ENCODE data around the gene KCNMB1. TPM values are rescaled to one million over a fixed set of nuclear protein-coding genes. Genes with fewer than 3 reads are reported as not detected.

Gene KCNMB1
- total RNA-seq, 4 donors from 2014 or later, result 0.22 to 1.8 (median 1.1) TPM

- no peaks in the 10 kb centered on the region for H3K36me3 ChIP-seq
- H3K9me3 ChIP-seq, result no peaks in the 10 kb centered on the region
- no peak for DNase-seq (ENCODE audit: low spot score in 2 of 2)
- peaks cover 0 to 4% (median 0%) of the 10 kb centered on the region in 4 donors for H3K4me1 ChIP-seq
- TF ChIP-seq, protein P1, sequence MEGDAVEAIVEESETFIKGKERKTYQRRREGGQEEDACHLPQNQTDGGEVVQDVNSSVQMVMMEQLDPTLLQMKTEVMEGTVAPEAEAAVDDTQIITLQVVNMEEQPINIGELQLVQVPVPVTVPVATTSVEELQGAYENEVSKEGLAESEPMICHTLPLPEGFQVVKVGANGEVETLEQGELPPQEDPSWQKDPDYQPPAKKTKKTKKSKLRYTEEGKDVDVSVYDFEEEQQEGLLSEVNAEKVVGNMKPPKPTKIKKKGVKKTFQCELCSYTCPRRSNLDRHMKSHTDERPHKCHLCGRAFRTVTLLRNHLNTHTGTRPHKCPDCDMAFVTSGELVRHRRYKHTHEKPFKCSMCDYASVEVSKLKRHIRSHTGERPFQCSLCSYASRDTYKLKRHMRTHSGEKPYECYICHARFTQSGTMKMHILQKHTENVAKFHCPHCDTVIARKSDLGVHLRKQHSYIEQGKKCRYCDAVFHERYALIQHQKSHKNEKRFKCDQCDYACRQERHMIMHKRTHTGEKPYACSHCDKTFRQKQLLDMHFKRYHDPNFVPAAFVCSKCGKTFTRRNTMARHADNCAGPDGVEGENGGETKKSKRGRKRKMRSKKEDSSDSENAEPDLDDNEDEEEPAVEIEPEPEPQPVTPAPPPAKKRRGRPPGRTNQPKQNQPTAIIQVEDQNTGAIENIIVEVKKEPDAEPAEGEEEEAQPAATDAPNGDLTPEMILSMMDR (IDR thresholded peaks at IDR 0.05), result no peak
- TF ChIP-seq EP300 (IDR thresholded peaks at IDR 0.05), result no peak
- TF ChIP-seq POLR2A (IDR thresholded peaks at IDR 0.05), result no peak
- H3K4me3 ChIP-seq, result no peak overlapping the region
- H3K27ac ChIP-seq, result no peak overlapping the region
- no peaks in the 10 kb centered on the region for H3K27me3 ChIP-seq
- WGBS, 2 donors, result 91 to 94% methylated on average over 2 of the region's 2 CpGs
Measured at GRCh38 chr5:170410401-170410800, 21.2 kb upstream of the KCNMB1 start.

DNA sequence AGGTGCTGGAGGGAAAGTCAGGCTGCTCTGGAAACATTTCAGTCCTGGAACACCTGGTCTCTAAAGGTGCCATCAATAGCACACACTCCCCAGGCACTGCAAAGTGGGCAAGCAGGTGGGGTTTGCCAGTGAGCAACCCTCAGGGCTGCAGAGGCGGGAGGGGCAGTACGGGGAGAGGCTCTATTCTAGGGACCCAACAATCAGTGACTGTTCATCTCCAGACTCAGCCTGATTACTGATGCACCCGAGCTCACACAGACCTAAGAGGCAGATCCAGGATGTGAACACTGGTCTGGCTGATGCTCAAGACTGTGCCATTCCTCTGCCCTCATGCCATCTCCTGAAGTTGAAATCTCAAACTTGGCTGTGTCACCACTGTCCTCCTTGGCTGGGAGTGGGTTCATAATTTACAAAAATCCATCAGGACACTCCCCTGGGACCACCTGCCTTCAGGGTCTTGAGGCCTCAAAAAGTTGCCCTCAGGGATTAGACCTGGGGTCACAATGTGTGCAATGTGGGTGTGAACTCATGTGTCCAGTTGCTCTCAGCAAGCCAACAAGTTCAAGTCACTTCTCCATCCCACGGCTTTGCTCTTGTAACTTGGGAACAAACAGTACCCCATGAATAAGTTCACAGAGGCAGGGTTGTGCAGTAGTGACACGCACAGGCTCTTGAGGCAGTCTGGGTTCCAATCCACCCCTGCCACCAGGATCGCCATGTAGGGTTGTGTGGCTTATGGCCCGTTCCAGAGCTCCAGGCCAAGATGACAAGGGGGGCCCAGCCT is 19.9 kb upstream of the KCNMB1 start:
- Histone ChIP-seq H3K4me3 (no peak overlapping the region), H3K9me3 (no peaks in the 10 kb centered on the region), H3K4me1 (peaks cover 0 to 4% (median 0%) of the 10 kb centered on the region in 4 donors), H3K27ac (no peak overlapping the region), H3K27me3 (no peaks in the 10 kb centered on the region), H3K36me3 (no peaks in the 10 kb centered on the region)
- TF ChIP-seq, protein P1 (IDR thresholded peaks at IDR 0.05), result no peak
- TF ChIP-seq POLR2A (IDR thresholded peaks at IDR 0.05) (no peak), EP300 (IDR thresholded peaks at IDR 0.05) (no peak)
- no peak for DNase-seq (ENCODE audit: low spot score in 2 of 2)
- 67 to 72% methylated on average over 7 of the region's 7 CpGs for WGBS, 2 donors

GRCh38 chr5:170408226-170408625 is 19.1 kb upstream of the KCNMB1 start:
- H3K4me1 ChIP-seq, result peaks cover 0 to 4% (median 0%) of the 10 kb centered on the region in 4 donors
- TF ChIP-seq, protein P1 (IDR thresholded peaks at IDR 0.05), result no peak
- TF ChIP-seq POLR2A (IDR thresholded peaks at IDR 0.05), result no peak
- TF ChIP-seq EP300 (IDR thresholded peaks at IDR 0.05), result no peak
- DNase-seq (ENCODE audit: low spot score in 2 of 2), result no peak
- no peaks in the 10 kb centered on the region for H3K9me3 ChIP-seq
- 29 to 35% methylated on average over 6 of the region's 6 CpGs for WGBS, 2 donors
- H3K4me3 ChIP-seq, result no peak overlapping the region
- no peaks in the 10 kb centered on the region for H3K27me3 ChIP-seq
- H3K36me3 ChIP-seq, result no peaks in the 10 kb centered on the region
- no peak overlapping the region for H3K27ac ChIP-seq

- no peak for DNase-seq (ENCODE audit: low spot score in 2 of 2)
- TF ChIP-seq, protein P1 (IDR thresholded peaks at IDR 0.05), result no peak
- no peak for TF ChIP-seq POLR2A (IDR thresholded peaks at IDR 0.05)
- no peak for TF ChIP-seq EP300 (IDR thresholded peaks at IDR 0.05)
- WGBS, 2 donors, result 78 to 97% methylated on average over 5 to 6 of the region's 6 CpGs
Measured at GRCh38 chr5:170407062-170407461, 17.9 kb upstream of the KCNMB1 start.

DNA sequence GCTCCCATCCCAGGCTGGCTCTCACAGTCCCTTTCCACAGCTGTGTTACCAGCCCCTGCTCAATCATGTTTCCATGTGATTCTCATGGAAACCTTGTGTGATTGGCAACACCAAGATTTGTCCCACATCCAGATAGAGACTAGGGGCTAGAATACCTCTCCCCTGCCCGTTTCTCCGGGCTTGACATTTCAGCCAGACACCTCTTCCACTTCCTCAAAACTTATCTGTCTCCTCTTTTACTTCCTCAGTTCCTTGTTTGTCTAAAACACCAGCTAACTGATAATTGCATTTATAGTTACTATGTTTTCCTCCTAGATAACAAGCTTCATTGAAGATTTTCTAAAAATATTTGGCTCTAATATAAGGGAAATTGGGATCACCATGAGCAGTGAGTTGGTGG is 16.6 kb upstream of the KCNMB1 start:
- Histone ChIP-seq H3K36me3 (no peaks in the 10 kb centered on the region), H3K9me3 (no peaks in the 10 kb centered on the region), H3K27ac (no peak overlapping the region), H3K27me3 (no peaks in the 10 kb centered on the region), H3K4me1 (peaks cover 0 to 4% (median 0%) of the 10 kb centered on the region in 4 donors), H3K4me3 (no peak overlapping the region)
- 82 to 86% methylated on average over 2 of the region's 2 CpGs for WGBS, 2 donors
- DNase-seq (ENCODE audit: low spot score in 2 of 2), result no peak
- TF ChIP-seq, protein P1 (IDR thresholded peaks at IDR 0.05), result no peak
- TF ChIP-seq EP300 (IDR thresholded peaks at IDR 0.05), result no peak
- no peak for TF ChIP-seq POLR2A (IDR thresholded peaks at IDR 0.05)

More at GRCh38 chr5:170407062-170407461, 17.9 kb upstream of the KCNMB1 start:
- H3K27me3 ChIP-seq, result no peaks in the 10 kb centered on the region
- H3K36me3 ChIP-seq, result no peaks in the 10 kb centered on the region
- H3K4me1 ChIP-seq, result peaks cover 0 to 4% (median 0%) of the 10 kb centered on the region in 4 donors
- no peak overlapping the region for H3K4me3 ChIP-seq
- H3K27ac ChIP-seq, result no peak overlapping the region
- H3K9me3 ChIP-seq, result no peaks in the 10 kb centered on the region
